ENCODE results near the gene PAK3. TPM values are rescaled to one million over a fixed set of nuclear protein-coding genes. Genes with fewer than 3 reads are reported as not detected.

PAK3 gene
- total RNA-seq, 1 experiment from 2014 or later: 7.5 TPM

- no peak overlapping the region for H3K18ac ChIP-seq (ENCODE audit: insufficient read length, low read depth, low read length)
- H4K8ac ChIP-seq (replicated peaks; ENCODE audit: insufficient read length, low read depth, low read length): no peak overlapping the region
- no peak overlapping the region for H4K91ac ChIP-seq (ENCODE audit: insufficient read length, low read depth, low read length)
- no peak overlapping the region for H3K23ac ChIP-seq (ENCODE audit: insufficient read length, low read depth, low read length)
- Mint-ChIP-seq H3K4me3 (no peak overlapping the region), H3K9me3 (no peaks in the 10 kb centered on the region), H3K36me3 (ENCODE audit: insufficient read depth in 1 of 3, low read depth in 3 of 3) (no peaks in the 10 kb centered on the region), H3K27ac (no peak overlapping the region), H3K27me3 (ENCODE audit: low read depth) (no peaks in the 10 kb centered on the region), H3K4me1 (peaks cover 5 to 13% of the 10 kb centered on the region in 2 experiments; a peak in 2 of 4 replicates)
- no peak overlapping the region for H3K4me2 ChIP-seq (ENCODE audit: insufficient read depth, insufficient read length, low read length)
- H3K9ac ChIP-seq (ENCODE audit: extremely low read depth, insufficient read length, low read length): no peak overlapping the region
- H2BK5ac ChIP-seq (ENCODE audit: insufficient read length, low read length): no peak overlapping the region
- no peak overlapping the region for H2AK5ac ChIP-seq (ENCODE audit: insufficient read length, low read length)
- no peak for TF ChIP-seq CTCF (conservative IDR thresholded peaks at IDR 0.05)
- no peak overlapping the region for H3K27ac ChIP-seq (ENCODE audit: insufficient read length, low read depth, low read length)
- no peaks in the 10 kb centered on the region for H4K20me1 ChIP-seq (ENCODE audit: control insufficient read depth, insufficient read depth, insufficient read length)
- no peaks in the 10 kb centered on the region for H3K79me1 ChIP-seq (ENCODE audit: insufficient read depth, low read depth, low read length, poor library complexity, severe bottlenecking)
- H3K27me3 ChIP-seq (ENCODE audit: insufficient read depth, low read length): no peaks in the 10 kb centered on the region
- no peak overlapping the region for H2BK20ac ChIP-seq (ENCODE audit: low read depth, low read length, poor library complexity, severe bottlenecking)
- no peaks in the 10 kb centered on the region for H3K9me3 ChIP-seq (ENCODE audit: control insufficient read depth, low read depth, low read length)
- H2BK120ac ChIP-seq (ENCODE audit: low read depth, low read length, poor library complexity, severe bottlenecking): no peak overlapping the region
- H2AFZ ChIP-seq (ENCODE audit: low read length): no peak overlapping the region
- no peak overlapping the region for H3K14ac ChIP-seq (ENCODE audit: insufficient read depth, low read length)
- H3K4me1 ChIP-seq (ENCODE audit: insufficient read depth, low read length): no peaks in the 10 kb centered on the region
- H3T11ph ChIP-seq (ENCODE audit: low read length): no peak overlapping the region
- no peak overlapping the region for H4K5ac ChIP-seq (ENCODE audit: insufficient read length, low read depth, low read length)
- DNase-seq: no peak
- H3K23me2 ChIP-seq (ENCODE audit: insufficient read length, low read depth, low read length, poor library complexity, severe bottlenecking): no peaks in the 10 kb centered on the region
- H2BK15ac ChIP-seq (ENCODE audit: low read depth, low read length): no peak overlapping the region
- no CpG with 5 or more reads among the region's 3 CpGs for WGBS (ENCODE audit: extremely low coverage, insufficient read length, low lambda C conversion rate)
- no peak overlapping the region for H2BK12ac ChIP-seq (ENCODE audit: insufficient read length, low read depth, low read length)
- H3K56ac ChIP-seq (ENCODE audit: insufficient read length, low read depth, low read length): no peak overlapping the region
- H3K4ac ChIP-seq (ENCODE audit: low read depth, low read length): no peak overlapping the region
- no peaks in the 10 kb centered on the region for H3K79me2 ChIP-seq (ENCODE audit: insufficient read depth, low read length)
Measured at GRCh38 chrX:111262086-111262485, 166.1 kb downstream of the PAK3 start.
